ENCODE results near the gene PLAGL2.

PLAGL2 gene

GRCh38 chr20:32213870-32214269 lies 6.3 kb upstream of the PLAGL2 start:
- TF ChIP-seq CTCF (IDR thresholded peaks at IDR 0.05; ENCODE audit: low read length, missing control alignments): no peak
- H3K4me3 ChIP-seq (replicated peaks; ENCODE audit: low read depth, low read length): no peak overlapping the region
- DNase-seq (ENCODE audit: low read depth): no peak

GRCh38 chr20:32209850-32210605 lies 2.5 kb upstream of the PLAGL2 start:
- no peak overlapping the region for H3K4me3 ChIP-seq (replicated peaks; ENCODE audit: low read depth, low read length)
- DNase-seq (ENCODE audit: low read depth): no peak
- TF ChIP-seq CTCF (IDR thresholded peaks at IDR 0.05; ENCODE audit: low read length, missing control alignments): no peak

DNA sequence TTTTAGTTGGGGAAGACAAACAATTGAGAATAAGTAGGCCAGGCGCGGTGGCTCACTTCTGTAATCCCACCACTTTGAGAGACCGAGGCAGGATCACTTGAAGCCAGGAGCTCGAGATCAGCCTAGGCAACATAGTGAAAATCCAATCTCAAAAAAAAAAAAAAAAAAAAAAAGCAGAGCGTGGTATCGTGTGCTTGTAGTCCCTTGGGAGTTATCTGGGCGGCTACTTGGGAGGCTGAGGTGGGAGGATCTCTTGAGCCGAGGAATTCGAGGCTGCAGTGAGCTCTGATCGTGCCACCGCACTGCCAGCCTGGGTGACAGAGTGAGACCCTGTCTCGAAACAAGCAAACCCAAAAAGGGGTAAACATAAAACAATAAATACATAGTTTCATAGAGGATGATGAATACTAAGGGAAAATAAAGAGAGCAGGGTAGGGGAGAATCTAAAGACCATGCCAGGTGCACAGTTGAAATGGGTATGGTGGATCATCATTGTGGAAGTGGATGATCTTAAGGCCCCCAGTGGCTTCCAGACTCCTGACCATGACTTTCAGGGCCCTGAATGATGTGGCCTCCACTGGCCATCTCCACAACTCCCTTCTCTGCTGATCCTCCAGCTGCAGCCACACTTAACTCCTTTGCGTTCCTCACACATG lies 1.1 kb upstream of the PLAGL2 start:
- no peak for DNase-seq (ENCODE audit: low read depth)
- no peak for TF ChIP-seq CTCF (IDR thresholded peaks at IDR 0.05; ENCODE audit: low read length, missing control alignments)
- peak overlapping the region; percentile 100 for H3K4me3 ChIP-seq (replicated peaks; ENCODE audit: low read depth, low read length)

DNA sequence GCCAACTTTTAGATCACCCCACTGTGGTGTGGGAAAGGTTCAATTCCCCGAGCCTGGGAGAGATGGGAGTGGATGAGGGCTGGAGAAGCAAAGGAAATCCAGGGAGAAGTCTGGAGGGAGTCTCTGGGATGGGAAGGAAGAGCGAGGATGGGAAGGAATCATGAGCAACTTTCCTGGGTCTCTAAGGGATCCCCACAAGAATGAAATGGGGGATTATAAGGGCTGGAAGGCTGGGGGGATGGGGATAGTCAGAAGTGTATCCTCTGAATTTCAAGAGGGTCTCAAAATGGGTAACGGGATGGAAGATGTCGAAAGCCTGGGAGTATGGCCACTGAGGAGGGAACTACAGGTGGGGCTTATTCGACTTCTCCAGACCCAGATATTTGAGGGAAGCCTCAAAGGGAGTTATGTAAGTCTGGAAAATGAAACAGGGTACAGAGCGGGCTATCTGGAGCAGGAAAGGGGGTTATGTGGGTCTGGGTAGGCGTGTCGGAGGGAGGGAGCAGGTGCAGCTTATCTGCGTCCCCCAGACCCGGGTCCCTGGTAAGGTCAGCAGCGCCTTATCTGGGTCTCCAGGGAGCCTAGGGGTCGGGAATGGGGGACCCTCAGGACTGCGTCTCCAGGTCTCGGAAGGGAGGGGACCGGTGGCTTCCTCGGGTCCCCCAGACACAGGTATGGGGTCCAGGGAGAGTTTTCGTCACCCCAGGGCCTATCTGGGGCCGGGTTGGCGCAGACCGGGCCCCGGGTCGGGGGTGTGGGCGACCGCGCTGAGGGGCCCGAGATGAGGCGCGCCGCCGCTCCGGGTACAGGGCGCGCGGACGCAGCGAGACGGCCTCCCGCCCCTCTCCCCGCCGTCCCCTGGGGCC lies 550 bp downstream of the PLAGL2 start:
- TF ChIP-seq CTCF (IDR thresholded peaks at IDR 0.05; ENCODE audit: low read length, missing control alignments): no peak
- no peak for DNase-seq (ENCODE audit: low read depth)
- H3K4me3 ChIP-seq (replicated peaks; ENCODE audit: low read depth, low read length): peak overlapping the region; percentile 100

DNA sequence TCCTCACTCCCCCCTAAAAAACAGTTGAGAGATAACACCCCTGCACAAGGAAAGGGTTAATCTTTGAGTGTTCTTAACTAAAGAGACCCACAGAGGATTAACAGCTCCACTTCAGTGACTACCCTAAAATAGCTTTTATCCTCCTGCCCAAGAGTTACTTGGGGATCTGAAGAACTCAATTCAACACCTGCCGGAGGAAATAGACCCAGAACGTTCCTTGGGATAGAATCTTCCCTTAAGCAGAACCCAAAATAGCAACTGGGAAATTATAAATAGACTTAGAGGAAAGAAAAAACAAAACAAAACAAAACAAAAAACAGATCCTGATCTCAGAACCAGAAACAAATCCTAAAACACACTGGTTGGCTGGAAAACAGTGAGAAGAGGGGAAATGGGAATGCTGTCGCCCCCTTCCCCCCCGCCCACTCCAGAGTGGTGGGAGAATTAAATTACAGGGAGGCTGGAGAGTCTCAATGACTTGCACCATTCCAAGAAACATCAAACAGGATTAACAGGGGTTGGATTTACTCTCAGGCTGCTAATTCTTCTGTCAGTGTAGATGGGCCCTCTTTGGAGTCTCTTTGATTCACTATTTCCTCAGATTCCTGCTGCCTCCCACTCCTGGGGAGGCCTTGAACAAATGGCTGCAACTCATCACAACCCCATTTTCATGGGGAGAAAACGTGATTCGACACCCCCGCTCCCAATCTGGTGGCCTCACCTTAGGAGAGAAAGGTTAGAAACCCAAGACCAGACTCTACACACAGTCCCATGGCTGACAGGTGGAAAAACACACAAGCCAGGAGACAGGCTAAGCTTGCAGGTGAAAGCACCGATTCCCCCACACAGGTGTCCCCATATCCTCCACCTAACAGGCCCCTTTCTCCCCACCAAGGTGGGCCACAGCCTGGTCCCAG lies 1.4 kb downstream of the PLAGL2 start:
- no peak for TF ChIP-seq CTCF (IDR thresholded peaks at IDR 0.05; ENCODE audit: low read length, missing control alignments)
- H3K4me3 ChIP-seq (replicated peaks; ENCODE audit: low read depth, low read length): peak overlapping the region; percentile 100
- DNase-seq (ENCODE audit: low read depth): no peak

All from fibroblast of pulmonary artery (primary cell).